CD4-positive, alpha-beta T cell treated with Interferon alpha-2 for 1 hour (primary cell): ENCODE data around the gene FAM180A.
"Not testable (repeated sequence)": the region's sequence is repeated elsewhere in the genome, so short reads cannot be mapped to it uniquely, and the experiment has no call there.

Experiments
- DNase-seq, 2 donors: peaks; one replicate each; pipeline ENCODE4 v3.0.0-alpha.2; 2020 to 2022

Gene FAM180A

GRCh38 chr7:135711139-135711469 is 37.5 kb downstream of the FAM180A start:
- DNase-seq, result no peak

- DNase-seq, result no peak
These were observed 38.0 kb downstream of the FAM180A start for GRCh38 chr7:135710417-135711138.

GRCh38 chr7:135709508-135709907 is 39.1 kb downstream of the FAM180A start:
- DNase-seq, result no peak

GRCh38 chr7:135708041-135708440 is 40.6 kb downstream of the FAM180A start:
- no peak for DNase-seq

- DNase-seq, result no peak
These were observed 41.0 kb downstream of the FAM180A start for GRCh38 chr7:135707570-135707966.

- DNase-seq, result no peak
These were observed 41.6 kb downstream of the FAM180A start for GRCh38 chr7:135706858-135707569.

GRCh38 chr7:135706038-135706742 is 42.4 kb downstream of the FAM180A start:
- no peak for DNase-seq

- no peak for DNase-seq
These were observed 43.9 kb downstream of the FAM180A start for GRCh38 chr7:135704698-135705097.

- DNase-seq, result no peak
These were observed 44.5 kb downstream of the FAM180A start for GRCh38 chr7:135704074-135704473.

- no peak for DNase-seq
These were observed 51.1 kb downstream of the FAM180A start for GRCh38 chr7:135697276-135698049.

GRCh38 chr7:135693558-135693957 is 55.1 kb downstream of the FAM180A start:
- DNase-seq, result no peak

- DNase-seq, result not testable (repeated sequence)
These were observed 56.0 kb downstream of the FAM180A start for GRCh38 chr7:135692606-135693005.

GRCh38 chr7:135692055-135692454 is 56.6 kb downstream of the FAM180A start:
- no peak for DNase-seq

- no peak for DNase-seq
These were observed 58.0 kb downstream of the FAM180A start for GRCh38 chr7:135690566-135690965.

- DNase-seq, result no peak
These were observed 61.1 kb downstream of the FAM180A start for GRCh38 chr7:135687466-135687865.

GRCh38 chr7:135685306-135686084 is 63.1 kb downstream of the FAM180A start:
- no peak for DNase-seq

GRCh38 chr7:135684699-135685098 is 63.9 kb downstream of the FAM180A start:
- DNase-seq, result no peak

- DNase-seq, result no peak
These were observed 64.5 kb downstream of the FAM180A start for GRCh38 chr7:135684136-135684535.

- no peak for DNase-seq
These were observed 65.0 kb downstream of the FAM180A start for GRCh38 chr7:135683609-135684008.

- DNase-seq, result no peak
These were observed 66.4 kb downstream of the FAM180A start for GRCh38 chr7:135682191-135682590.

GRCh38 chr7:135681762-135682161 is 66.9 kb downstream of the FAM180A start:
- DNase-seq, result no peak
